BLaER1 treated with 17β-estradiol and CSF1 and Interleukin-3, amounts not matched to agents 10 nM and 100 nM (cell line): ENCODE data around the gene CLCNKA.
"Not testable (repeated sequence)": the region's sequence is repeated elsewhere in the genome, so short reads cannot be mapped to it uniquely, and the experiment has no call there.

Experiments used
- H3K27ac ChIP-seq, 11 experiments: shearing (Covaris generic); formaldehyde crosslinking; 2 replicates each; pipeline ENCODE4 v1.8.1; 2022
- H3K27me3 ChIP-seq, 11 experiments: shearing (Covaris generic); formaldehyde crosslinking; 2 replicates each; pipeline ENCODE4 v1.8.1; 2022
- H3K36me3 ChIP-seq, 11 experiments: shearing (Covaris generic); formaldehyde crosslinking; 2 replicates each; pipeline ENCODE4 v1.8.1; 2022
- H3K4me1 ChIP-seq, 10 experiments: shearing (Covaris generic); formaldehyde crosslinking; 2 replicates each; pipeline ENCODE4 v1.8.1; 2022
- H3K4me2 ChIP-seq, 11 experiments: shearing (Covaris generic); formaldehyde crosslinking; 2 replicates each; pipeline ENCODE4 v1.8.1; 2022
- H3K4me3 ChIP-seq, 10 experiments: shearing (Covaris generic); formaldehyde crosslinking; 2 replicates each; pipeline ENCODE4 v1.8.1; 2022
- H3K9ac ChIP-seq, 11 experiments: shearing (Covaris generic); formaldehyde crosslinking; 2 replicates each; pipeline ENCODE4 v1.8.1; 2022
- H3K9me3 ChIP-seq, 11 experiments: shearing (Covaris generic); formaldehyde crosslinking; replicated peaks in 1 of 11; 2 replicates each; pipeline ENCODE4 v1.8.1; 2022
- H4K20me1 ChIP-seq, 11 experiments: shearing (Covaris generic); formaldehyde crosslinking; 2 replicates each; pipeline ENCODE4 v1.8.1; 2022
- Cebpa-rat ChIP-seq, 11 experiments: shearing (Covaris generic); IDR thresholded peaks; 2 replicates each; pipeline ENCODE4 v1.8.1; 2022

The CLCNKA gene

GRCh38 chr1:16042096-16042495 is 20.3 kb downstream of the CLCNKA start:
- no peak for TF ChIP-seq Cebpa-rat (IDR thresholded peaks at IDR 0.05)
- no peak overlapping the region for H3K9ac ChIP-seq
- no peaks in the 10 kb centered on the region for H3K36me3 ChIP-seq
- no peaks in the 10 kb centered on the region for H3K9me3 ChIP-seq
- no peak overlapping the region for H3K4me2 ChIP-seq
- H3K27ac ChIP-seq: no peak overlapping the region
- H3K4me3 ChIP-seq: no peak overlapping the region
- H3K27me3 ChIP-seq: no peaks in the 10 kb centered on the region
- no peaks in the 10 kb centered on the region for H3K4me1 ChIP-seq
- no peaks in the 10 kb centered on the region; a peak in 1 of 22 replicates for H4K20me1 ChIP-seq

- not testable (repeated sequence) for H3K4me2 ChIP-seq, H4K20me1 ChIP-seq, H3K9me3 ChIP-seq
Observed at GRCh38 chr1:16042654-16043053, 20.8 kb downstream of the CLCNKA start.

GRCh38 chr1:16043521-16043920 is 21.7 kb downstream of the CLCNKA start, which contains the start of gene CLCNKB:
Gene CLCNKB (plus strand): TSS chr1:16043782. CDS start chr1:16044493, 711 bp downstream.
- H3K27me3 ChIP-seq: no peaks in the 10 kb centered on the region
- no peak within 1 kb of the TSS for H3K27ac ChIP-seq
- H3K9ac ChIP-seq: no peak within 1 kb of the TSS
- no peaks in the 10 kb centered on the region for H3K36me3 ChIP-seq
- no peak within 1 kb of the TSS for H3K4me2 ChIP-seq
- TF ChIP-seq Cebpa-rat (IDR thresholded peaks at IDR 0.05): no peak
- H4K20me1 ChIP-seq: no peaks in the 10 kb centered on the region; a peak in 1 of 22 replicates
- no peaks in the 10 kb centered on the region for H3K9me3 ChIP-seq
- peaks cover 0 to 4% (median under 1%) of the 10 kb centered on the region in 10 experiments; a peak in 2 of 20 replicates for H3K4me1 ChIP-seq
- no peak within 1 kb of the TSS for H3K4me3 ChIP-seq

More at GRCh38 chr1:16042654-16043053, 20.8 kb downstream of the CLCNKA start:
- H3K36me3 ChIP-seq, H3K9ac ChIP-seq, H3K4me1 ChIP-seq, H3K4me3 ChIP-seq, H3K27me3 ChIP-seq, H3K27ac ChIP-seq: not testable (repeated sequence)

GRCh38 chr1:16043950-16044349 is 22.1 kb downstream of the CLCNKA start:
- no peak for TF ChIP-seq Cebpa-rat (IDR thresholded peaks at IDR 0.05)
- Histone ChIP-seq H3K4me1 (peaks cover 0 to 7% (median 4%) of the 10 kb centered on the region in 10 experiments; a peak in 14 of 20 replicates), H3K9ac (no peak overlapping the region), H3K27me3 (no peaks in the 10 kb centered on the region), H3K4me3 (no peak overlapping the region), H3K27ac (no peak overlapping the region), H3K4me2 (no peak overlapping the region), H4K20me1 (no peaks in the 10 kb centered on the region; a peak in 1 of 22 replicates), H3K36me3 (no peaks in the 10 kb centered on the region), H3K9me3 (no peaks in the 10 kb centered on the region)

GRCh38 chr1:16046842-16047241 is 25.0 kb downstream of the CLCNKA start:
- Histone ChIP-seq H3K4me1 (peaks cover 0 to 11% (median 7%) of the 10 kb centered on the region in 10 experiments; a peak in 15 of 20 replicates), H3K9ac (no peak overlapping the region), H3K4me3 (no peak overlapping the region), H3K9me3 (no peaks in the 10 kb centered on the region), H3K27me3 (no peaks in the 10 kb centered on the region), H3K4me2 (no peak overlapping the region), H3K27ac (no peak overlapping the region), H3K36me3 (no peaks in the 10 kb centered on the region), H4K20me1 (no peaks in the 10 kb centered on the region; a peak in 1 of 22 replicates)
- no peak for TF ChIP-seq Cebpa-rat (IDR thresholded peaks at IDR 0.05)

- Histone ChIP-seq H3K4me1 (peaks cover 0 to 11% (median 7%) of the 10 kb centered on the region in 10 experiments; a peak in 15 of 20 replicates), H3K4me3 (no peak overlapping the region)
Observed at GRCh38 chr1:16047791-16048475, 26.1 kb downstream of the CLCNKA start.

GRCh38 chr1:16048573-16049189 is 26.8 kb downstream of the CLCNKA start:
- H3K27me3 ChIP-seq: no peaks in the 10 kb centered on the region
- peak overlapping the region in 9 of 10 experiments; percentile 23 to 52 (median 40); a peak in 9 of 20 replicates for H3K4me3 ChIP-seq
- no peak for TF ChIP-seq Cebpa-rat (IDR thresholded peaks at IDR 0.05)
- peak overlapping the region; percentile 60 to 82 (median 74) for H3K4me2 ChIP-seq
- peak overlapping the region in 4 of 11 experiments; percentile 41 to 49 (median 45); a peak in 6 of 22 replicates for H3K27ac ChIP-seq
- no peaks in the 10 kb centered on the region for H3K36me3 ChIP-seq
- H3K9ac ChIP-seq: peak overlapping the region in 10 of 11 experiments; percentile 13 to 68 (median 58); a peak in 15 of 22 replicates
- H4K20me1 ChIP-seq: no peaks in the 10 kb centered on the region; a peak in 1 of 22 replicates
- H3K9me3 ChIP-seq: no peaks in the 10 kb centered on the region
- peaks cover 0 to 11% (median 7%) of the 10 kb centered on the region in 10 experiments; a peak in 15 of 20 replicates for H3K4me1 ChIP-seq

More at GRCh38 chr1:16047791-16048475, 26.1 kb downstream of the CLCNKA start:
- Histone ChIP-seq H3K27ac (no peak overlapping the region), H3K9me3 (no peaks in the 10 kb centered on the region), H4K20me1 (no peaks in the 10 kb centered on the region; a peak in 1 of 22 replicates), H3K27me3 (no peaks in the 10 kb centered on the region), H3K4me2 (peak overlapping the region in 8 of 11 experiments; percentile 8 to 79 (median 72); a peak in 10 of 22 replicates), H3K9ac (no peak overlapping the region), H3K36me3 (no peaks in the 10 kb centered on the region)
- no peak for TF ChIP-seq Cebpa-rat (IDR thresholded peaks at IDR 0.05)

- no peak for TF ChIP-seq Cebpa-rat (IDR thresholded peaks at IDR 0.05)
- Histone ChIP-seq H3K4me2 (no peak overlapping the region), H3K27ac (no peak overlapping the region), H3K4me3 (no peak overlapping the region), H3K4me1 (peaks cover under 1 to 26% (median 21%) of the 10 kb centered on the region in 10 experiments; a peak in 17 of 20 replicates), H3K27me3 (no peaks in the 10 kb centered on the region), H3K36me3 (no peaks in the 10 kb centered on the region), H4K20me1 (no peaks in the 10 kb centered on the region; a peak in 1 of 22 replicates), H3K9me3 (no peaks in the 10 kb centered on the region), H3K9ac (no peak overlapping the region)
Observed at GRCh38 chr1:16050328-16050727, 28.5 kb downstream of the CLCNKA start.

GRCh38 chr1:16051039-16051438 is 29.2 kb downstream of the CLCNKA start:
- Histone ChIP-seq H3K4me2 (no peak overlapping the region), H3K27me3 (no peaks in the 10 kb centered on the region), H3K36me3 (no peaks in the 10 kb centered on the region), H3K27ac (no peak overlapping the region), H3K9me3 (no peaks in the 10 kb centered on the region), H3K4me3 (no peak overlapping the region), H3K9ac (no peak overlapping the region), H4K20me1 (no peaks in the 10 kb centered on the region; a peak in 1 of 22 replicates), H3K4me1 (peaks cover 8 to 33% (median 28%) of the 10 kb centered on the region in 10 experiments; a peak in 18 of 20 replicates)
- TF ChIP-seq Cebpa-rat (IDR thresholded peaks at IDR 0.05): no peak

GRCh38 chr1:16051949-16052348 is 30.1 kb downstream of the CLCNKA start:
- not testable (repeated sequence) for H3K9ac ChIP-seq, H4K20me1 ChIP-seq, H3K27me3 ChIP-seq, H3K4me2 ChIP-seq, H3K27ac ChIP-seq, H3K9me3 ChIP-seq, H3K4me3 ChIP-seq, H3K36me3 ChIP-seq
- peaks cover 9 to 34% (median 29%) of the 10 kb centered on the region in 10 experiments; a peak in 18 of 20 replicates for H3K4me1 ChIP-seq
